NCI-H187 (cell line): ENCODE data around the gene BBS7.

Experiments
- DNase-seq, 2 experiments: peaks; one replicate each; lab custom pipeline; 2025; lab: John Stamatoyannopoulos, UW

Gene BBS7

DNA sequence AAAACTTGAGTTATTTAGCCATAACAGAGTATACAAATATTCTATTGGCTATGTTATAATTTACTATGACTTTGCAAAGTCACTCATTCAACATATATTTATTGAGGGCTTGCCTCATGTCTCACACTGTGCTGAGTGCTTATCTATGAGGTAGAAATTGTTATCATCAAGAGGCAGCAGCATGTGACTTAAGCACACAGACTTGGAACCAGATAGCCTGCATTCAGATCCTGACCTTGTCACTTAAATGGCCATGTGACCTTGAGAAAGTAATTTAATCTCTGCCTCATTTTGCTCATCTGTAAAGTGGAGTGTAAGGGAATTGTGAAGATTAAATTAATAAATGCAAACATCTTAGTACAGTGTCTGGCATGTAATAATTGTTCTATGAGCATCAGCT is 79.3 kb downstream of the BBS7 start:
- DNase-seq: no peak

GRCh38 chr4:121789960-121790829 is 80.1 kb downstream of the BBS7 start:
- DNase-seq: no peak

DNA sequence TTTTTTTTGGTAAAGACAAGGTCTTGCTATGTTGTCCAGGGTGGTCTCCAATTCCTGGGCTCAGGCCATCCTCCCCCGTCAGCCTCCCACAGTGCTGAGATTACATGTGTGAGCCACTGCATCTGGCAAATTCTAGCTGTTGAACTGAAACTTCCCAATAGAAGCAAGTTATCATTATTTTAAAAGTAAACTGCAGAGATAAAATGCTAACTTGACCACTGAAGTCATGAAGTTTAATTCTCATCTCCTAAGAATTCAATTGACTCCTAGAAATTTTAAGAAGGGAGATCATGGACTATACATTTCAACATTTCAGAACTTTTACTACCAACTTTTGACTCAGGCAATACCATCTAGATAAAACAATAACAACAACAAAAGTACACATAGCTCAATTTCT is 80.8 kb downstream of the BBS7 start:
- DNase-seq: no peak

DNA sequence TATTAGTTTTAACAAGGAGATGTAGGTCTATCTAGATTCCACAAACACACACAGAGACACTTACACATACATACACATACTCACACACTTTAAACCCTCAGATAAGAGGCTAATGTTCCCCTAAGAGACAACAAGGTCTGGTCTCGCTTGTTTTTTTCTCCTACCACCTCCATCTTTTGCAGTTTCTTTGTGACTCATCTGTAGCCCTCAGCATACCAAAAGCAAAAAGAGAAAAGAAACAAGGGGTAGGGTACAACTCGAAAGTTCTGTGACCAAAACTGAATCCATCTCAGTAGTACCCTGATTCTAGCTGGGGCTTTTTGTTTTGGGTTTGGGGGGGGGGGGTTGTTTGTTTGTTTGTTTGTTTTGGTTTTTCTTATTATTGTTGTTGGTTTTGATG is 81.4 kb downstream of the BBS7 start:
- no peak for DNase-seq

DNA sequence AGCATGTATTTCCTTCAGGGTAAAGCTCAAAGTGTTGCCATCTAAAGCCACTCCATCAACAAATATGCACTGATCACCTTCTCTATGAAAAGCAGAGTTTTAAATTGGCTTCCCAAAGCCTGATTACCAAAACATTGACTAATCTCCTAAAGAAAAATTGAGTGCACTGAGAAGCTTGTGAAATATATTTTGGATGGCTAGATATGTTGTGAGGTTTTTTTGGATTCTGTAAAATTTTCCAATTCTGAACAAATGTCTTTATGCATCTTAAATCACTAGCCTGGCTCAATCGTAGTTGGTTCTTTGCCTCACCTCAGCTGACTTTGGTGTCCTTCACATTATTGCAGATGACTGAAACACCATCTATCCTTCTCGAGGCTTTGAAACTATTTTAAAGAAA is 84.1 kb downstream of the BBS7 start:
- DNase-seq: no peak

DNA sequence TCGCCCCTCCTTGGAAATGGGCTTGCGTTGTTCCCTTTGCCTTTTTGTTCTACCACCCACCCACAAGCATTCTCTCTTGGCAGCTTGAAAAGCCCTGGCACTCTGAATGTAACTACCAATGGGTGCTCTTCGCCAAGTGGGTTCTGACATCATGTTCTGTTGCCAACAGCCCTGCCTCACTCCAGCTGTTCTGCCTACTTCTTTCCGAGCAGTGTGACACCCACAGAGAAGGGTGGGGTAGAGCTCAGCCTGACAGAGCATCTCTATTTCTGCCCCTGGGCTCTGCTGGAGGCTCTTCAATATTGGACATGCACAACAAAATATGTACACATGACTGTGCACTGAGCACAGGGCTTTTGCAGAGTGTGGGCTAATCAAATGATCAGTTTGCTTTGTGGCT is 84.8 kb downstream of the BBS7 start:
- no peak for DNase-seq

GRCh38 chr4:121784975-121785374 is 85.3 kb downstream of the BBS7 start:
- DNase-seq: no peak

GRCh38 chr4:121784401-121784800 is 85.9 kb downstream of the BBS7 start:
- no peak for DNase-seq

GRCh38 chr4:121783210-121783609 is 87.1 kb downstream of the BBS7 start:
- DNase-seq: no peak

DNA sequence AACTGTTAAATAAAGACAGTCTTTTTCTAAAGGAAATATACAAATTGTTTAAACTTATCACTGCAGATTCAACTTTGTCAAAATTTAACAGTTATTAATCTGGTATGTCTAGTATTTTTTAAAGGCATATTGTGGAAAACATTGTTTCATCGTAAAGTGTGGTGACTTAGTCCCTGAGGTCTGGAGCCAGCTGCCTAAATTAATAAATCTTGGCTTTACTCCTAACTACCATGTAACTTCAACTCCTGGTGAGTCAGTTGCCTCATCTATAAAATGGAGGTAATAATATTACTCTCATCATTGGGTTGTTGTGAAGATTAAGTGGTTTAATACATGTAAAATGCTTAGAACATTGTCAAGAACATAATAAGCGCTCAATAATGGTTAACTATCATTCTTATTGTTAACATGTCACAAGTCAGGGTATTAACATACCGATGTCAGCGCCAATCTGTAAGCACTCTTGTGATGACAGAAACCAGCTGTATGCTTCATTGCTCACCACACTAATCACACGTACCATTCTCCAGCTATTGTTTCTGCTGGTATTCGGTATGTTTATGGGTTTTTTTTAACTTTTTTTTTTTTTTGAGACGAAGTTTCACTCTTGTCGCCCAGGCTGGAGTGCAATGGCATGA is 91.2 kb downstream of the BBS7 start:
- DNase-seq: no peak

- DNase-seq: no peak
Observed at GRCh38 chr4:121777625-121778024, 92.6 kb downstream of the BBS7 start.

DNA sequence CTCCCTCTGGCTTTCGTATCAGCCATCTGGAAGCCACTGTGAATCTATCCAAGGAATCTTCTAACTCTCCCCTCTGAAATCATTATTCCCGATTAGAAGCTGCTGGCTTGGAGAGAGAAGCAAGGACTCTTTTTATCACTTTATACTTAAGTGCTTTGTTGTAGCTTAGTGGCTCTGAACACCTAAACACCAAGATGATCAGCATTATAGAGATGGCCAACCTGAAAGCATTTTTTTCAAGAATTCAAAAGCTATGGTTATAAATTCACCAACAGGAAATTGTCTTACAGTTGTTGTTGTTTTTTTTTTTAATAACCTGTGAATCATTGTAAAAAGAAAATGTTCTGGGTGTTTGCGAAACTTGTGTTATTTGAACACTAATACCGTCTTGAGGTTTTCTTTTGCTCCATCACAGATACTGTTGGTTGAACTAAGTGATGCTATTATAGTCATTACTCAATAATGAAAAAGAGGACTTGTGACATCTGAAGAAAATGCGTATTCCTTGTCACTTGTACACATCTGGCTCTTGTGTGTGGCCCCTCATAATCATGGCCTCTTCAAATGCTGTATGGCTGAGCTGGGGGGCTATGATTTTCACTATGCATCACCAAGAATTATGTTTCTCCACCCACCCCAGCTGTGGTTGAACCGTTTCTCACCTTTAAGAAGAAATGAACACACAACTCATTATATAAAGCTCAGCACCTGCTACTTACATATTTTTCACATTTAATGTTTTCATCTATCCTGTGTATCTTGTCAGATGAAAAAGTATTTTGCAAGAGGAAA is 93.5 kb downstream of the BBS7 start:
- DNase-seq: no peak
